GOT3 (cell line): ENCODE measurements around the gene COQ8B.
"Not testable (repeated sequence)": the region's sequence is repeated elsewhere in the genome, so short reads cannot be mapped to it uniquely, and the experiment has no call there.

Experiments
- DNase-seq: peaks from one replicate; lab custom pipeline; 2025; ENCODE audit warnings: mixed read lengths; lab: John Stamatoyannopoulos, UW

COQ8B gene

DNA sequence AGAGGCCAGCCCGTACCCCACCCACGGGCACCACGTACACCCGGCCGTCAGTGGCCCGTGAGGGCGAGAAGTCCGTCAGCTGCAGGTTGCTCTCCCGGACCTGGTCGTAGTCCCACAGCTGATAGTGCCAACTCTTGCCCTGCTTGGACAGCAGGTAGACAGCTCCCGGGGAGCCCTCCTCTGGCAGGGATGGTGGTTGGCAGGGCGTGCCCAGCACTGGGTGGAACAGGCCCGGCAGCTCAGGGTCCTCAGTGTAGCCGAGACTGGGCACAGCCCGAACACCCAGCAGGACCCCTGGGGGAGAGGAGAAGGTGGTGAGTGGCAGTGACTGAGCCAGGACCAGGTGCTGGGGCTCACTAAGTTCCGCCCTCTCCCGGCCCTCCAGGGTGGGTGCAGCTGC, 25.8 kb upstream of the COQ8B start:
- no peak for DNase-seq

- no peak for DNase-seq
Measured at GRCh38 chr19:40741527-40742390, 25.1 kb upstream of the COQ8B start.

GRCh38 chr19:40740747-40741146, 24.1 kb upstream of the COQ8B start:
- DNase-seq, result no peak

DNA sequence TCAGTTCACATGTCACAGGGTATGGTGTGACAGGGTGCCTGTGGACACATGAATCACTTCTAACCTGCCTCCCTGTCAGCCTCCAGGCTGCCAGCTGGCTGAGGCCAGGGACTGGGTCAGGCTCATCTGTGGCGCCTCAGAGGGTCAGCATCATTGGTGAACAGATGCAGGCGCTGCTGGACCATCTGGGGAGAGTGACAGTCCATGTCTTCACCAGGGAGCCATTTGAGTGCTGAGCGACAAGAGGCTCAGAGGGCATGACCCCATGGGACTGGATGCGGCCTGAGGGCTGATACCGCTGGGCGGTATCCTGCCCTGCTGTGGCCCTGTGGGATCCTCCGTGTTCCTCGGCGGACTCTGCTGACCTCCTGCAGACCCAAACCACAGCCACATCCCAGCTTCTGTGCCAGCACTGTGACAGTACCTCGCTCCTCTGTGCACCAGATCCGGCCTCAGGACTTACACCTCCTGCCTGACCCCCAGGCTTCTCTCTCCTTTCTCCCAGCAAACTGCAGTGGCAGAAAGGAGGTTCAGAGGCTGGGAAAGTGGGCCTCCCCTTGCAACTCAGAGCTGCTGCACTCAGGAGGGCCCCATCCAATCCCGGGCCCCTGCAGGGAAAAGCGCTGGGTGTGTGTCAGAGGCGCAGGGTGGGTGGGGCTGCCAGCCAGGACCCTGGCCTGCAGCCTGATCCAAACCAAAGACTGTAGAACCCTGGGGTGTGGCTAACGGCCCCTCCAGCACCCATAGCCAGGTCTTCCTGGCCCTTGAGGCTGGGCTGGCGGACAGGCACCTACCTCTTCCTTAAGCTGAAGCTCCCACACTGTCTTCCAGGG, 23.4 kb upstream of the COQ8B start:
- no peak for DNase-seq

DNA sequence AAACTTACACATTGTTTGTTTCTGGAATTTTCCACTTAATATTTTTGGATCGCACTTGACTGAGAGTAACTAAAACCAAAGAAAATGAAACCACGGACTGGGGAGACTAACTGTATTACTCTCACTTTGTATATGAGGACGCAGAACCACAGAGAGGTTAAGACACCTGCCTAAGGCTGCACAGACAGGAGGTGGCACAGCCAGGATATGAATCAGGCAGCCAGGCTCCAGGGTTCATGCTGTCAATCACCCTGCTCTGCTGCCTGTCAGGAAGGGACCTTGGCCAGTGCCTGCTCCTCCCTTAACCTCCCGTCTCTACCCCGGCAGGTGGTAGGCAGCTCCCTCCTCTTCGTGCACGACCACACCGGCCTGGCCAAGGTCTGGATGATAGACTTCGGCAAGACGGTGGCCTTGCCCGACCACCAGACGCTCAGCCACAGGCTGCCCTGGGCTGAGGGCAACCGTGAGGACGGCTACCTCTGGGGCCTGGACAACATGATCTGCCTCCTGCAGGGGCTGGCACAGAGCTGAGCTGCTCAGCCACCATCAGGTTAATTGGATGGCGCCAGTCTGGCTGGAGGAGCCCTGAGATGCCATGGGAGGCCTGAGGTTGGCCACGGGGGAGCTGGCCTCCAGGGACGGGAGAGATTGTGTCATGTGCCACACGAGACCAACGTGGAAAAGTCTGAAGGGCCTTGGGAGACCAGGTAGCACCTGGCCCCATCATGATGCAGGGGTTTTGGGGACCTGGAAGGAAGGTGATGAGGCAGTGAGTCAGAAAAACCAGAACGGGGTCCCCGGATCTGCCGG, 22.5 kb upstream of the COQ8B start:
- no peak for DNase-seq

- DNase-seq, result no peak
Measured at GRCh38 chr19:40737102-40737644, 20.5 kb upstream of the COQ8B start.

- DNase-seq, result no peak
Measured at GRCh38 chr19:40736661-40737060, 20.0 kb upstream of the COQ8B start.

GRCh38 chr19:40735013-40735771, 18.5 kb upstream of the COQ8B start:
- no peak for DNase-seq

DNA sequence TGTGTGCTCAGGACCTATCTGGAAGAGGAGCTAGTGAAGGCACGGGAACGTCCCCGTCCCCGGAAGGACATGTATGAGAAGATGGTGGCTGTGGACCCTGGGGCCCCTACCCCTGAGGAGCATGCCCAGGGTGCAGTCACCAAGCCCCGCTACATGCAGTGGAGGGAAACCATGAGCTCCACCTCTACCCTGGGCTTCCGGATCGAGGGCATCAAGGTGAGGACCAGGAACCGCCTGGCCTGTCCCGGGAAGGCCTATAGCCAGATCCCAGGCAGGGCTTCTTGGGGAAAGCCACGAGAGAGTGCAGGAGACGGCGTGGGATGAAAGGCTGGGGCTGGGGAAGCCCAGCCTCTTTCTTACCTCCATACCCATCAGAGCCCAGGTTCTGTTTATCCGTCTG, 16.5 kb upstream of the COQ8B start:
- DNase-seq, result no peak

- DNase-seq, result not testable (repeated sequence)
Measured at GRCh38 chr19:40732304-40732703, 15.6 kb upstream of the COQ8B start.

- not testable (repeated sequence) for DNase-seq
Measured at GRCh38 chr19:40730065-40730464, 13.4 kb upstream of the COQ8B start.

- no peak for DNase-seq
Measured at GRCh38 chr19:40726279-40726678, 9.6 kb upstream of the COQ8B start.

GRCh38 chr19:40724855-40725254, 8.2 kb upstream of the COQ8B start:
- DNase-seq, result no peak

DNA sequence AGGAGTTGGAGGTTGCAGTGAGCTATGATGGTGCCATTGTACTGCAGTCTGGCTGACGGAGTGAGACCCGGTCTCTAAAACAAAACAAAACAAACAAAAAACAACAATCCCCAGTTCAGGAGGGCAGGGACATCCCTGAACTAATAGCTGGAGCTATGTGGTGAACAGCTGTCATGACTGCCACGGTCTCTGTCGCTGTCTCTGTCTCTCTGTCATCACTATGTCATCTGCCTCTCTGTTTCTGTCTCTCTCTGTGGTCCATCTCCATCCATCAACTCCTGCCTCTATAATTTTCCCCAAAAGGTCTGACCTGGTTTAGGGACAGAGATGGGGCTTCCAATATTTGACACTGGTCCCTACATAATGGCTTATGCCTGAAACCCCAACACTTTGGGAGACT, 7.6 kb upstream of the COQ8B start:
- no peak for DNase-seq

DNA sequence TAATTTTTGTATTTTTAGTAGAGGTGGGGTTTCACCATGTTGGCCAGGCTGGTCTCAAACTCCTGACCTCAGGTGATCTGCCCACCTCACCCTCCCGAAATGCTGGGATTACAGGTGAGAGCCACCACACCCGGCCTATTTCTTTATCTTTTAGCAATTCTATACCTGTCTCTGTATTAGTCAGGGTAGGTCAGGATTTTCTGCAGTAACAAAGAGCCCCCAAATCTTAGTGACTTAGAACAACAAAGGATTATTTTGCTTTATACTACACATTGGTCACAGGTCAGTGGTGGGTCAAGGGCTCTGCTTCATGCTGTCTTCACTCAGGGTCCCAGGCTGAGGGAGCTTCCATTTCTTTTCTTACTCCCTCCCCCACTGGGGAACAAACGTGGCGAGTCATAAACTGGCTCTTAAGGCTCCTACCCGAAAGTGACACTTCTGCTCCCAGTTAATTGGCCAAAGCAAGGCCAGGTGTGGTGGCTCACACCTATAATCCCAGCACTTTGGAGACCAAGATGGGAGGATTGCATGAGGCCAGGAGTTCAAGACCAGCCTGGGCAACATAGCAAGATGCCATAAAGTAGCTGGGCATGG, 7.1 kb upstream of the COQ8B start:
- no peak for DNase-seq

GRCh38 chr19:40721936-40722661, 5.4 kb upstream of the COQ8B start:
- DNase-seq, result no peak

GRCh38 chr19:40721140-40721486, 4.4 kb upstream of the COQ8B start:
- DNase-seq, result no peak

DNA sequence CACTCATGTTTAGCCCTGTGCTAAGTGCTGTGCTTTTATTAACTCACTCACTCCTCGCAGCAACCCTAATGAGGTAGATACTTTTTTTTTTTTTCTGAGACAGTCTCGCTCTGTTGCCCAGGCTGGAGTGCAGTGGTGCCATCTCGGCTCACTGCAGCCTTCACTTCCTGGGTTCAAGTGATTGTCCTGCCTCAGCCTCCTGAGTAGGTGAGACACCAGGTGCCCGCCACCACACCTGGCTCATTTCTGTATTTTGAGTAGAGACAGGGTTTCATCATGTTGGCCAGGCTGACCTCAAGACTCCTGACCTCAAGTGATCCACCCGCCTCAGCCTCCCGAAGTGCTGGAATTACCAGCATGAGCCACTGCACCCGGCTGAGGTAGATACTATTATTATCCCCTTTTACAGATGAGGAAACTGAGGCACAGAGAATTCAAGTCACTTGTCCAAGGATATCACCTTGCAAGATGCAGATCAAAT, 2.8 kb upstream of the COQ8B start:
- DNase-seq, result no peak

GRCh38 chr19:40718774-40719391, 2.2 kb upstream of the COQ8B start:
- DNase-seq, result no peak
